LNCAP (cell line): ENCODE measurements around the gene AP2A2.

Experiments
- TF ChIP-seq, protein P1 (sequence below): fragments of 450-650 bp; IDR thresholded peaks from 2 replicates; pipeline ENCODE4 v1.5.1; 2017; ENCODE audit warnings: mild to moderate bottlenecking

AP2A2 gene

DNA sequence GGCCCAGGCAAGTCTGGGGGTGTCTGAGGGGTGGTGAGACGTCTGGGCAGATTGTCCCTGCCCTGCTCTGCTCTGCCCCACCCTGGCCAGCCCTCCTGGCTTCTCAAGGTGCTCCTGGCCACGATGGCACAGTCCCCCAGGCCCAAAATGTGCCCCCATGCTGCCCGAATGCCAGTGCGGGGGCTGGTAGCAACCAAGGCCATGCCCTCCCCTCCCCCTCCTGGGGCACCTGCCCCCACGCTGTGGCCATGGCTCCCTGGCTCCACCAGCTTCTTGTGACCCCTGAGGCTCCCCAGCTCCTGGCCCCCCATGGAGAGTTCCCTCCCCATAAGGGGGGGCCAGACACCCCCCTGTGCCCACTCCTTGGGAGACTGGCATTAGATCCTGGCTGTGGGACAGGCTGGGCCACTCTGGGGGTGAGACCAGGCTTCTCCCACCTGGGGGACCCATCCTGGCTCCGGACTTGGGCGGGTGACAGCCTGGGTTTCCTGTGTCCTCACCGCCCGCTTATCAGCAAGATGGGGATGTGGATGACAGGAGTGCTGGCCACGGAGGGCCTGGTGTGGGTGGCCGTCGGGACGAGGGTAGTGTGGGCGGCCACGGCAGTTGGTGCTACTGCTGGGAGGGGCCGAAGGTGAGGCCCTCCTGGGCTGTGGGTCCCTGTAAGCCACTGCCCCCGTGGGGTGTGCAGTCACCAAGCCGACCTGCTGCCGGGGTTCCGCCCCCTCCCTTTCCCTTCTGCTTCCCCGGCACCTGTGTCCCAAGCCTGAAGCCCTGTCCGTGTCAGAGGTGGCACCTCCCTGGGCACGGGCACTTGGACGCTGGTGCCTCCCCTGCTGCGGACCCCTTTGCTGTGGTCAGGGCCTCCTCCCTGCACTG is 126.7 kb downstream of the AP2A2 start:
- TF ChIP-seq, protein P1, sequence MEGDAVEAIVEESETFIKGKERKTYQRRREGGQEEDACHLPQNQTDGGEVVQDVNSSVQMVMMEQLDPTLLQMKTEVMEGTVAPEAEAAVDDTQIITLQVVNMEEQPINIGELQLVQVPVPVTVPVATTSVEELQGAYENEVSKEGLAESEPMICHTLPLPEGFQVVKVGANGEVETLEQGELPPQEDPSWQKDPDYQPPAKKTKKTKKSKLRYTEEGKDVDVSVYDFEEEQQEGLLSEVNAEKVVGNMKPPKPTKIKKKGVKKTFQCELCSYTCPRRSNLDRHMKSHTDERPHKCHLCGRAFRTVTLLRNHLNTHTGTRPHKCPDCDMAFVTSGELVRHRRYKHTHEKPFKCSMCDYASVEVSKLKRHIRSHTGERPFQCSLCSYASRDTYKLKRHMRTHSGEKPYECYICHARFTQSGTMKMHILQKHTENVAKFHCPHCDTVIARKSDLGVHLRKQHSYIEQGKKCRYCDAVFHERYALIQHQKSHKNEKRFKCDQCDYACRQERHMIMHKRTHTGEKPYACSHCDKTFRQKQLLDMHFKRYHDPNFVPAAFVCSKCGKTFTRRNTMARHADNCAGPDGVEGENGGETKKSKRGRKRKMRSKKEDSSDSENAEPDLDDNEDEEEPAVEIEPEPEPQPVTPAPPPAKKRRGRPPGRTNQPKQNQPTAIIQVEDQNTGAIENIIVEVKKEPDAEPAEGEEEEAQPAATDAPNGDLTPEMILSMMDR = no peak

DNA sequence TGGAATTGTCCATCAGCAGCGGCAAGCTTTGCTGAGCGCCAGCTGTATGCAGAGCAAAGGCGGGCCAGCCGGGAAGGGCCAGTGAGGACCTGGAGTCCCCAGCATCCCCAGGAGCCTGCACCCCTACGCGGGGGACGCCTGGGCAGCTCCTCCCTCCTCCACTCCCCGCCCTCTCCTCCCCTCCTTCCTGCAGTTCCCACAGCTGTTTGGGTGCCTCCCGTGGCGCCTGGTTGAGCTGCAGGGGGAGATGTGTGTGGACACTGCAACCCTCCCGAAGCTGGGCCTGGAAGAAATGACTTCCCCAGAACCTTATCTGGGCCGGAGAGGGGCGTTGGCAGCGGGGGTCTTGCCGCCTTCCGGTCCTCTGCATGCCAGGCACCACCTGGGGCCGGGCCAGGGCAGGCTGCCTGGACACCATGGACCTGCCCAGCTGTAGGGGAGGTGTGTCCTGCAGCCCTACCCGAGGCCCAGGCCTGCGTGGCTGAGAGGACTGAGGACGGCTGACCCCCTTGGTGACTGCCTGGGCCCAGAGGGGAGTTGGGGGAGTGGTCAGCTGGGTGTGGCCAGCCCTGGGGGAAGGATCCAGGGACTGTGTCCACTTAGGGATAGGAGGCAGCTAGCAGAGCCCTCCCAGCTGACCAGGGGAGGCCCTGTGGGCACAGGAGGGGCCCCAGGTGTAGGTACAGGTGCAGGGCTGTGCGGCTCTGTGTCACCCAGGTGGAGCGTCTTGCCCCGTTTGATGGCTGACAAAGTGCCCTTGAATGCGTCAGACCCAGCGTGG is 127.6 kb downstream of the AP2A2 start:
- TF ChIP-seq, protein P1 = no peak

GRCh38 chr11:1054143-1055108 is 128.8 kb downstream of the AP2A2 start:
- TF ChIP-seq, protein P1 = no peak

- TF ChIP-seq, protein P1 = no peak
These were observed 129.5 kb downstream of the AP2A2 start for GRCh38 chr11:1055109-1055703.

GRCh38 chr11:1055990-1056771 is 130.5 kb downstream of the AP2A2 start:
- TF ChIP-seq, protein P1 = no peak

GRCh38 chr11:1057806-1058205 is 132.1 kb downstream of the AP2A2 start:
- TF ChIP-seq, protein P1 = no peak
